ENCODE data around the gene DNAI2. TPM values are rescaled to one million over a fixed set of nuclear protein-coding genes. Genes with fewer than 3 reads are reported as not detected.

The DNAI2 gene
- total RNA-seq, 1 donor from 2014 or later = not detected

DNA sequence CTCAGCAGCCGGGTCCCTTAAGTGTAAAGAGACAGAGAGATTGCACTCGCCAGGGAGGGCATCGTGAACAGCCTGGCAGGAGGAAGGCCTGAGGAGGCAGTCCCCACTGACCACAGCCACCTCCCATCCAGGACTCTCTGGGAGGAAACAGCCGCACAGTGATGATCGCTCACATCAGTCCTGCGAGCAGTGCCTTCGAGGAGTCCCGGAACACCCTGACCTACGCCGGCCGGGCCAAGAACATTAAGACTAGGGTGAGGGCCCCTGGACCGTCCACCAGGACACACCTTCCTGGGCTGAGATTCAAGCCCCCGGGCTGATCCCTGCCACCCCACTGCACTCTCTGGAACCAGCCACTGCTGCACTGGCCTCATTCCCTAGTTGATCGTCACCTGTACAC lies 73.6 kb downstream of the DNAI2 start:
- Histone ChIP-seq H3K27me3 (peaks cover 33% of the 10 kb centered on the region), H3K4me1 (no peaks in the 10 kb centered on the region)
- ATAC-seq = no peak

DNA sequence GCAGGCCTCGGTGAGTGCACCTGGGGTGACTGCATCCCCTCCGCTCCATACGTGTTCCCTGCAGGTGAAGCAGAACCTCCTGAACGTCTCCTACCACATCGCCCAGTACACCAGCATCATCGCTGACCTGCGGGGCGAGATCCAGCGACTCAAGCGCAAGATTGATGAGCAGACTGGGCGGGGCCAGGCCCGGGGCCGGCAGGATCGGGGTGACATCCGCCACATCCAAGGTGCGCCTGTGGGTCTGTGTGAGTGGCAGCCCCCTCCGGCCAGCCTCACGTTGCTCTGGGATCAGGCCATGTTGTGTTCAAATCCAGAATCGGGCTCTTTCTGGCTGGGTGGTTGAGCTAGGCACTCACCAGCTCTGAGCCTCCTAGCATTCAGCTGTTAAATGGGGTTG lies 75.1 kb downstream of the DNAI2 start:
- intact Hi-C loops (cut with DNase I) = no loop called here
- Histone ChIP-seq H3K9me3 (no peaks in the 10 kb centered on the region), H3K27ac (no peak overlapping the region), H3K27me3 (peaks cover 47% of the 10 kb centered on the region), H3K4me1 (no peaks in the 10 kb centered on the region), H3K36me3 (no peaks in the 10 kb centered on the region), H3K4me3 (no peak overlapping the region)
- TF ChIP-seq, protein P1, sequence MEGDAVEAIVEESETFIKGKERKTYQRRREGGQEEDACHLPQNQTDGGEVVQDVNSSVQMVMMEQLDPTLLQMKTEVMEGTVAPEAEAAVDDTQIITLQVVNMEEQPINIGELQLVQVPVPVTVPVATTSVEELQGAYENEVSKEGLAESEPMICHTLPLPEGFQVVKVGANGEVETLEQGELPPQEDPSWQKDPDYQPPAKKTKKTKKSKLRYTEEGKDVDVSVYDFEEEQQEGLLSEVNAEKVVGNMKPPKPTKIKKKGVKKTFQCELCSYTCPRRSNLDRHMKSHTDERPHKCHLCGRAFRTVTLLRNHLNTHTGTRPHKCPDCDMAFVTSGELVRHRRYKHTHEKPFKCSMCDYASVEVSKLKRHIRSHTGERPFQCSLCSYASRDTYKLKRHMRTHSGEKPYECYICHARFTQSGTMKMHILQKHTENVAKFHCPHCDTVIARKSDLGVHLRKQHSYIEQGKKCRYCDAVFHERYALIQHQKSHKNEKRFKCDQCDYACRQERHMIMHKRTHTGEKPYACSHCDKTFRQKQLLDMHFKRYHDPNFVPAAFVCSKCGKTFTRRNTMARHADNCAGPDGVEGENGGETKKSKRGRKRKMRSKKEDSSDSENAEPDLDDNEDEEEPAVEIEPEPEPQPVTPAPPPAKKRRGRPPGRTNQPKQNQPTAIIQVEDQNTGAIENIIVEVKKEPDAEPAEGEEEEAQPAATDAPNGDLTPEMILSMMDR (IDR thresholded peaks at IDR 0.05) = no peak
- ATAC-seq = no peak
- DNase-seq = no peak

More for the DNA sequence above, 73.6 kb downstream of the DNAI2 start:
- intact Hi-C loops (cut with DNase I) = no loop called here
- H3K27ac ChIP-seq = no peak overlapping the region
- H3K36me3 ChIP-seq = no peaks in the 10 kb centered on the region
- no peaks in the 10 kb centered on the region for H3K9me3 ChIP-seq
- TF ChIP-seq, protein P1 (IDR thresholded peaks at IDR 0.05) = no peak
- no peak for DNase-seq
- no peak overlapping the region for H3K4me3 ChIP-seq

DNA sequence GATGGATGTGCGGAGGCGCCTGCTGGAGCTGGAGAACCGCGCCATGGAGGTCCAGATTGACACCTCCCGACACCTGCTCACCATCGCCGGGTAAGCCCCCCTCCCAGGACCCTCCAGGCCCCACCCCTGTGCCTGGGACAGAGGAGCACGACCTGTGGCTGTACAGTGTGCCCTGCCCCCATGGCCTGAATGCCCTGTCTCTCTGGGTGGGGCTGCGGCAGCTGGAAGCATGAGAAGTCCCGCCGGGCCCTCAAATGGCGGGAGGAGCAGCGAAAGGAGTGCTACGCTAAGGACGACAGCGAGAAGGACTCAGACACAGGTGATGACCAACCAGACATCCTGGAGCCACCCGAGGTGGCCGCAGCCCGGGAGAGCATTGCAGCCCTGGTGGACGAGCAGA lies 76.5 kb downstream of the DNAI2 start:
- no peak overlapping the region for H3K27ac ChIP-seq
- no peaks in the 10 kb centered on the region for H3K9me3 ChIP-seq
- H3K4me1 ChIP-seq = no peaks in the 10 kb centered on the region
- H3K4me3 ChIP-seq = no peak overlapping the region
- ATAC-seq = no peak
- DNase-seq = no peak
- intact Hi-C loops (cut with DNase I) = no loop called here
- no peaks in the 10 kb centered on the region for H3K36me3 ChIP-seq
- peaks cover 54% of the 10 kb centered on the region for H3K27me3 ChIP-seq
- TF ChIP-seq, protein P1 (IDR thresholded peaks at IDR 0.05) = no peak

DNA sequence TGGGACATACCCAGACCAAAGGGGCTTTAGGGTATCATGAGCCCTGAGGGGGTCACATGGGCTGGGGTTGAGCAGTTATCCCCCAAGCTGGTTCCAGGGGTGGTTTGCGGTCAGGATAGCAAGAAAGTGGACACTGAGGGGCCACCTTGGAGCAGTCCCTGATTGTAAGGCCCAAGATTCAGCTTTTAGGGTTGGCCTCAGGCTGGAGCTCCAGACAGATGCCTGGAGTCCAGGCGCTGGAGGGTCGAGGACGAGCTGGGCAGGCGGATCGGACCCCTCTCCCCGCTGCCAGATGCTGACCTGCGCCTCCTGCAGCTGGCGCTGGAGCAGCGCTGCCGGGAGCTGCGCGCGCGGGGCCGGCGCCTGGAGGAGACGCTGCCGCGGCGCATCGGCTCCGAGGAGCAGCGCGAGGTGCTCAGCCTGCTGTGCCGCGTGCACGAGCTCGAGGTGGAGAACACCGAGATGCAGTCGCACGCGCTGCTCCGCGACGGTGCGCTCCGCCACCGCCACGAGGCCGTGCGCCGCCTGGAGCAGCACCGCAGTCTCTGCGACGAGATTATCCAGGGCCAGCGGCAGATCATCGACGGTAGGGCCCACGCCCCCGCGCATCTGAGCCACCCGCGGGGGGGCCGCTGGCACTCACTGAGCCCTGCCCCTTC lies 77.6 kb downstream of the DNAI2 start:
- TF ChIP-seq, protein P1 (IDR thresholded peaks at IDR 0.05) = no peak
- Histone ChIP-seq H3K9me3 (no peaks in the 10 kb centered on the region), H3K4me3 (no peak overlapping the region), H3K27ac (no peak overlapping the region), H3K36me3 (no peaks in the 10 kb centered on the region), H3K27me3 (peaks cover 66% of the 10 kb centered on the region), H3K4me1 (no peaks in the 10 kb centered on the region)
- intact Hi-C loops (cut with DNase I) = no loop called here
- ATAC-seq (no peak), DNase-seq (no peak)

DNA sequence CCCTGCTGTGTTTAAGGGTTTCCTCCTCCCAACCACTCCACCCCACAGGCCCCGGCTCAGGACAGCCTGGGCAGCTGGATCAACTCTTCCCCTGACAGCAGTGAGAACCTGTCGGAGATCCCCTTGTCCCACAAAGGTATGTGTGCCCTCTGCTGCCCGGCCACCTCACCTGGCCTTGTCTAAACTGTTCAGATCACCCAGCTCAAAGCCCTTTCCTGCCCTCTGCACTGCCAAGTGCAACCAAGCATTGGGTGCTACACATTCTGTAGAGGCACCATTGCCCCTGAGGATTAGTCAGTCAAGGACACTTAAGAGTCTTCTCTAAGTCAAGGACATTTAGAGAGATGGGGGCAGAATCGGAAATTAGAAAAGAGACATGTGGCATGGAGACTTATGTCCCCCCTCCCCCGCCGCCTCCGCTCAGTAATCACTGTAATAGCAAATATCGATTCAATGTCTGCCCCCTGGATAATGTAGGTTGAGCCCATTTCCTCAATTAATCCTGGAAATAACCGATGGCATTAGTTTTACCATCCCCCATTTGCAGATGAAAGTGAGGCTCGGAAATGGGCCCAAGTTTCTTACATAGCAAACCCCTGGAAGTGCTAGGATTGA lies 79.5 kb downstream of the DNAI2 start:
- no peak overlapping the region for H3K27ac ChIP-seq
- TF ChIP-seq, protein P1 (IDR thresholded peaks at IDR 0.05) = no peak
- DNase-seq (no peak), ATAC-seq (no peak)
- H3K36me3 ChIP-seq = no peaks in the 10 kb centered on the region
- H3K9me3 ChIP-seq = no peaks in the 10 kb centered on the region
- intact Hi-C loops (cut with DNase I) = no loop called here
- peaks cover 83% of the 10 kb centered on the region for H3K27me3 ChIP-seq
- H3K4me1 ChIP-seq = no peaks in the 10 kb centered on the region
- H3K4me3 ChIP-seq = no peak overlapping the region
